Measurements from ENCODE around the gene C8G. TPM values are rescaled to one million over a fixed set of nuclear protein-coding genes. Genes with fewer than 3 reads are reported as not detected.

Gene C8G
- total and polyA plus RNA-seq, 8 donors: 2.3 to 5.5 TPM; not detected in 6

- H3K4me1 ChIP-seq: no peaks in the 10 kb centered on the region
- H3K36me3 ChIP-seq: peaks cover 0 to 18% (median 9%) of the 10 kb centered on the region in 4 donors
- WGBS, 5 donors: 76 to 87% (median 84%) methylated on average over 3 of the region's 3 CpGs
- no peak for TF ChIP-seq POLR2AphosphoS5 (IDR thresholded peaks at IDR 0.05)
- intact Hi-C loops (cut with DNase I; ENCODE audit: low total_unique reads): no loop called here
- H3K27me3 ChIP-seq: no peaks in the 10 kb centered on the region
- no peak for DNase-seq
- H3K9me3 ChIP-seq: no peaks in the 10 kb centered on the region
- H3K4me3 ChIP-seq: no peak overlapping the region
- no peak overlapping the region for H3K27ac ChIP-seq
Measured at GRCh38 chr9:136934277-136934676, 10.8 kb upstream of the C8G start.

GRCh38 chr9:136935651-136936050 is 9.4 kb upstream of the C8G start:
- no peak overlapping the region for H3K27ac ChIP-seq
- H3K9me3 ChIP-seq: no peaks in the 10 kb centered on the region
- no peak for DNase-seq
- intact Hi-C loops (cut with DNase I; ENCODE audit: low total_unique reads): no loop called here
- TF ChIP-seq POLR2A (IDR thresholded peaks at IDR 0.05): no peak
- TF ChIP-seq EP300 (IDR thresholded peaks at IDR 0.05): no peak
- no peak for TF ChIP-seq CTCF (IDR thresholded peaks at IDR 0.05)
- no peak for TF ChIP-seq POLR2AphosphoS5 (IDR thresholded peaks at IDR 0.05)
- H3K27me3 ChIP-seq: no peaks in the 10 kb centered on the region
- H3K4me3 ChIP-seq: no peak overlapping the region
- peaks cover 11 to 29% (median 22%) of the 10 kb centered on the region in 4 donors for H3K36me3 ChIP-seq
- H3K4me1 ChIP-seq: no peaks in the 10 kb centered on the region
- WGBS, 5 donors: 82 to 88% (median 86%) methylated on average over 3 of the region's 3 CpGs

- peaks cover 21 to 39% (median 33%) of the 10 kb centered on the region in 4 donors for H3K36me3 ChIP-seq
- intact Hi-C loops (cut with DNase I; ENCODE audit: low total_unique reads): no loop called here
- H3K4me1 ChIP-seq: peaks cover 0 to 3% (median under 1%) of the 10 kb centered on the region in 4 donors
- WGBS, 5 donors: 89 to 93% (median 92%) methylated on average over 8 of the region's 8 CpGs
- TF ChIP-seq POLR2AphosphoS5 (IDR thresholded peaks at IDR 0.05) (no peak), EP300 (IDR thresholded peaks at IDR 0.05) (no peak), POLR2A (IDR thresholded peaks at IDR 0.05) (no peak)
- H3K27me3 ChIP-seq: no peaks in the 10 kb centered on the region
- no peak for DNase-seq
- no peaks in the 10 kb centered on the region for H3K9me3 ChIP-seq
- no peak overlapping the region for H3K4me3 ChIP-seq
- no peak overlapping the region for H3K27ac ChIP-seq
Measured at GRCh38 chr9:136936645-136937170, 8.3 kb upstream of the C8G start.

- peaks cover 0 to 10% (median 6%) of the 10 kb centered on the region in 4 donors for H3K4me1 ChIP-seq
- peaks cover 28 to 46% (median 40%) of the 10 kb centered on the region in 4 donors for H3K36me3 ChIP-seq
- no peaks in the 10 kb centered on the region for H3K27me3 ChIP-seq
- no peak overlapping the region for H3K4me3 ChIP-seq
- TF ChIP-seq CTCF (IDR thresholded peaks at IDR 0.05) (no peak), POLR2AphosphoS5 (IDR thresholded peaks at IDR 0.05) (no peak), POLR2A (IDR thresholded peaks at IDR 0.05) (no peak), EP300 (IDR thresholded peaks at IDR 0.05) (no peak)
- no peaks in the 10 kb centered on the region for H3K9me3 ChIP-seq
- no peak for DNase-seq
- intact Hi-C loops (cut with DNase I; ENCODE audit: low total_unique reads): no loop called here
- 86 to 96% (median 89%) methylated on average over 14 to 15 of the region's 15 CpGs for WGBS, 5 donors
- H3K27ac ChIP-seq: no peak overlapping the region
Measured at GRCh38 chr9:136937186-136938001, 7.6 kb upstream of the C8G start.

GRCh38 chr9:136939431-136939995 is 5.5 kb upstream of the C8G start:
- DNase-seq: no peak
- H3K27ac ChIP-seq: no peak overlapping the region
- TF ChIP-seq EP300 (IDR thresholded peaks at IDR 0.05): no peak
- peaks cover 13 to 25% (median 22%) of the 10 kb centered on the region in 4 donors for H3K4me1 ChIP-seq
- intact Hi-C loops (cut with DNase I; ENCODE audit: low total_unique reads): no loop called here
- 87 to 91% (median 90%) methylated on average over 17 to 28 of the region's 28 CpGs for WGBS, 5 donors
- peaks cover 35 to 55% (median 48%) of the 10 kb centered on the region in 4 donors for H3K36me3 ChIP-seq
- H3K4me3 ChIP-seq: no peak overlapping the region
- H3K27me3 ChIP-seq: no peaks in the 10 kb centered on the region
- no peaks in the 10 kb centered on the region for H3K9me3 ChIP-seq
